T47D (cell line): ENCODE measurements around the gene COQ7.

ENCODE experiments used
- DNase-seq, 2 experiments: peaks; one replicate each; pipeline versions ENCODE4 v3.0.0 to v3.0.0-alpha.2; 2011 to 2012; ENCODE audit warnings: low read depth in 1 of 2, low spot score in 1 of 2
- JUND ChIP-seq: IDR thresholded peaks from 2 replicates; pipeline ENCODE4 v1.6.1; 2012; ENCODE audit warnings: low read depth
- in situ Hi-C: cut with HindIII; loops from 2 replicates; pipeline ENCODE4 v1.10.0; 2016; ENCODE audit warnings: low sequenced_read_pairs, low pct_unique_long_range_greater_than_20kb

COQ7 gene

GRCh38 chr16:19090916-19091315 lies 23.5 kb downstream of the COQ7 start:
- in situ Hi-C loops: no loop called here
- TF ChIP-seq JUND: no peak

GRCh38 chr16:19092653-19093410 lies 25.4 kb downstream of the COQ7 start:
- DNase-seq: no peak
- in situ Hi-C loops: no loop called here

More at GRCh38 chr16:19090916-19091315, 23.5 kb downstream of the COQ7 start:
- no peak for DNase-seq

GRCh38 chr16:19093631-19094541 lies 26.5 kb downstream of the COQ7 start:
- in situ Hi-C loops: no loop called here
- no peak for TF ChIP-seq JUND
- DNase-seq: no peak

More at GRCh38 chr16:19092653-19093410, 25.4 kb downstream of the COQ7 start:
- no peak for TF ChIP-seq JUND

GRCh38 chr16:19094542-19095365 lies 27.3 kb downstream of the COQ7 start:
- peak in 1 of 2 experiments; percentile 67 for DNase-seq
- TF ChIP-seq JUND: no peak
- in situ Hi-C loops: no loop called here

- DNase-seq: peak in 1 of 2 experiments; percentile 73
- in situ Hi-C loops: no loop called here
- TF ChIP-seq JUND: peak; percentile 50; the same call in 1 of the 2 replicates
Observed at GRCh38 chr16:19095654-19096053, 28.2 kb downstream of the COQ7 start.

- TF ChIP-seq JUND: no peak
- no peak for DNase-seq
- in situ Hi-C loops: no loop called here
Observed at GRCh38 chr16:19098173-19098572, 30.8 kb downstream of the COQ7 start.

GRCh38 chr16:19102187-19102872 lies 34.9 kb downstream of the COQ7 start:
- DNase-seq: peak in 1 of 2 experiments; percentile 51
- no peak for TF ChIP-seq JUND
- in situ Hi-C loops: no loop called here

- no peak for TF ChIP-seq JUND
- in situ Hi-C loops: no loop called here
- DNase-seq: no peak
Observed at GRCh38 chr16:19104607-19105006, 37.2 kb downstream of the COQ7 start.

- no peak for DNase-seq
- in situ Hi-C loops: no loop called here
- TF ChIP-seq JUND: no peak
Observed at GRCh38 chr16:19105131-19105530, 37.7 kb downstream of the COQ7 start.

- TF ChIP-seq JUND: no peak
- in situ Hi-C loops: no loop called here
- DNase-seq: no peak
Observed at GRCh38 chr16:19105891-19106624, 38.6 kb downstream of the COQ7 start.

- in situ Hi-C loops: no loop called here
- TF ChIP-seq JUND: no peak
- no peak for DNase-seq
Observed at GRCh38 chr16:19106625-19107020, 39.2 kb downstream of the COQ7 start.
